HG02798 (cell line): Measurements from ENCODE around the gene KRT78.

Experiments
- ATAC-seq: cut with Tn5 transposase; IDR thresholded peaks from one replicate; pipeline ENCODE4 v1.9.1; 2021; ENCODE audit warnings: mild to moderate bottlenecking; ENCODE audit not compliant: unreplicated experiment, poor library complexity

KRT78 gene

GRCh38 chr12:52788192-52788875 lies 60.5 kb downstream of the KRT78 start:
- ATAC-seq, result no peak
